ENCODE measurements around the gene OCA2.

DNA sequence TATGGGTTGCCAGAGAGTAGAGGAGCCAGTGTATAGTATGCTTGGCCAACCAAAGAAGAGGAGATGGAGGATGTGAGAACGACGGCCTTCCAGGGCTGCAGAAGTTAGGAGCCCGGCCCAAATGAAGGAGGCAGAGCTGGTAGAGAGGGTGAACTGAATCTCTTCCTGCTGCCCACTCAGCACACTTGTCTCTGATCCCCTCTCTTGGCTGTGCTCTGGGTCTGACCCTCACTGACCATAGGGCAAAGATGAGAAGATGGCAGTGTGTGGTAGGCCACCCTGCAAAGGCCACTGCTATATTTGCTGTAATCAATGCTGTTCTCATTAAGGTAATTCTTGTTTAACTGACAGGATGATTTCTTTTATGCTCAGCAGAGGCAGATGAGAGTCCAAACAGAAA lies 256.0 kb downstream of the OCA2 start:
- no peak for TF ChIP-seq EZH2 (IDR thresholded peaks at IDR 0.05; ENCODE audit: borderline replicate concordance, low read depth, low read length, poor library complexity, severe bottlenecking)
- no peak for TF ChIP-seq CTCF (conservative IDR thresholded peaks at IDR 0.05; ENCODE audit: low read depth, low read length)
